Mammary microvascular endothelial cell (primary cell): ENCODE data around the gene CD70. TPM values are rescaled to one million over a fixed set of nuclear protein-coding genes. Genes with fewer than 3 reads are reported as not detected.

Experiments used
- total RNA-seq: library from RNA; depleted of rRNA; stranded (reverse); fragments of >200 nt; gene quantifications from 2 replicates; pipeline ENCODE4 v1.2.3, GENCODE V29; 2015

CD70 gene, protein sequence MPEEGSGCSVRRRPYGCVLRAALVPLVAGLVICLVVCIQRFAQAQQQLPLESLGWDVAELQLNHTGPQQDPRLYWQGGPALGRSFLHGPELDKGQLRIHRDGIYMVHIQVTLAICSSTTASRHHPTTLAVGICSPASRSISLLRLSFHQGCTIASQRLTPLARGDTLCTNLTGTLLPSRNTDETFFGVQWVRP
- 0.33 and 2.8 TPM in 2 replicates for total RNA-seq

DNA sequence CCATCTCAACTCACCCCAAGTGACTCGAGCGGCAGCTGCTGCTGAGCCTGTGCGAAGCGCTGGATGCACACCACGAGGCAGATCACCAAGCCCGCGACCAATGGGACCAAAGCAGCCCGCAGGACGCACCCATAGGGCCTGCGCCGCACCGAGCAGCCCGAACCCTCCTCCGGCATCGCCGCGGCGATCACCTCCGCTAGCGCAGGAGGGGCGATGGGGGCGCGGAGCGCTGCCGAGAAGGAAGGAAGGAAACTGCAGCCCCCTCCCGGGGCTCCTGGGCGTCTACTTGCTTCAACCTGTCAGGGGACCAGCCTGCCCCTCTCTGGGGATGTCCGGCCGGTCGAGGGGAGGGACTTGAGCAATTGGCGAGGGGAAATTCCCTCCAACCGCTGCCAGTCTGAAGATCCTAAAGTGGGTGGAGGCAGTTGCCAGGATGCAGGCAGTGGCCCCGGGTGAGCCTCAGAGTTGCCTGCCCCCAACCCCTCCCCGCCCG is at the start of gene CD70:
CD70 (minus strand) TSS at position 324 of the 493 bp plus-strand sequence; CDS start at position 176, 148 bp downstream.

Other genes with a start within 250 kb of the CD70 start
- 134 and 153 TPM in 2 replicates for gene CLPP, start 229.6 kb downstream of the CD70 start, total RNA-seq
- gene ALKBH7, start 218.4 kb downstream of the CD70 start, total RNA-seq, result 23.7 and 27.7 TPM in 2 replicates
- 0.84 and 3.9 TPM in 2 replicates for gene PSPN, start 215.2 kb downstream of the CD70 start, total RNA-seq
- 35.0 and 39.8 TPM in 2 replicates for gene GTF2F1, start 198.0 kb downstream of the CD70 start, total RNA-seq
- 168 and 220 TPM in 2 replicates for gene KHSRP, start 166.3 kb downstream of the CD70 start, total RNA-seq
- not detected in 2 replicates for gene SLC25A41, start 157.4 kb downstream of the CD70 start, total RNA-seq
- gene SLC25A23, start 131.4 kb downstream of the CD70 start, total RNA-seq, result 10.1 and 11.4 TPM in 2 replicates
- gene CRB3, start 126.9 kb downstream of the CD70 start, total RNA-seq, result not detected in 2 replicates
- not detected in 2 replicates for gene DENND1C, start 109.4 kb downstream of the CD70 start, total RNA-seq
- gene TUBB4A, start 88.8 kb downstream of the CD70 start, total RNA-seq, result not detected in 2 replicates
- gene TNFSF9, start 60.1 kb downstream of the CD70 start, total RNA-seq, result 1.0 and 1.3 TPM in 2 replicates
- gene TNFSF14, start 79.0 kb upstream of the CD70 start, total RNA-seq, result not detected in 2 replicates
- gene C3, start 129.5 kb upstream of the CD70 start, total RNA-seq, result 1.1 and 2.3 TPM in 2 replicates
- 37.8 and 43.3 TPM in 2 replicates for gene GPR108, start 146.4 kb upstream of the CD70 start, total RNA-seq
- 54.2 and 57.1 TPM in 2 replicates for gene TRIP10, start 148.5 kb upstream of the CD70 start, total RNA-seq
- 1.2 and 2.1 TPM in 2 replicates for gene SH2D3A, start 176.3 kb upstream of the CD70 start, total RNA-seq
- not detected in 2 replicates for gene VAV1, start 181.6 kb upstream of the CD70 start, total RNA-seq